Measurements from ENCODE around the gene TRAF1. TPM values are rescaled to one million over a fixed set of nuclear protein-coding genes. Genes with fewer than 3 reads are reported as not detected.

TRAF1 gene
- total RNA-seq, 2 experiments from 2014 or later, result 51.6 to 52.9 TPM

GRCh38 chr9:120874226-120875194 lies 52.1 kb downstream of the TRAF1 start:
- peaks cover 74% of the 10 kb centered on the region for H3K36me3 Mint-ChIP-seq (ENCODE audit: low read depth)
- H3K9me3 Mint-ChIP-seq (ENCODE audit: insufficient read depth), result no peaks in the 10 kb centered on the region
- peak overlapping the region; percentile 88 for H3K4me3 Mint-ChIP-seq
- ATAC-seq (no peak), DNase-seq (no peak)
- peaks cover 77% of the 10 kb centered on the region for H3K4me1 Mint-ChIP-seq (ENCODE audit: low read depth)
- peak overlapping the region; percentile 90 for H3K27ac Mint-ChIP-seq
- H3K27me3 Mint-ChIP-seq (ENCODE audit: low read depth), result no peaks in the 10 kb centered on the region
- ChIA-PET CTCF (interaction anchor here (0.9 to 2.6 kb wide), 8 partner anchors 16 to 62 kb away, joined by 3 to 18 read pairs (median 5); partner anchors contain the start of gene TRAF1), POLR2A (interaction anchor here (0.7 to 14.1 kb wide), 8 partner anchors 17 to 61 kb away, joined by 3 to 344 read pairs (median 9); partner anchors contain the start of gene TRAF1)

GRCh38 chr9:120873512-120873911 lies 53.1 kb downstream of the TRAF1 start:
- ChIA-PET CTCF (interaction anchor here (0.7 to 2.6 kb wide), 14 partner anchors 12 to 247 kb away, joined by 3 to 18 read pairs (median 4); no protein-coding TSS in a partner anchor), POLR2A (interaction anchor here (1.0 to 14.1 kb wide), 8 partner anchors 10 to 53 kb away, joined by 3 to 344 read pairs (median 8); partner anchors contain the start of genes PSMD5 and TRAF1)
- Mint-ChIP-seq H3K36me3 (ENCODE audit: low read depth) (peaks cover 77% of the 10 kb centered on the region), H3K4me3 (peak overlapping the region; percentile 56), H3K9me3 (ENCODE audit: insufficient read depth) (no peaks in the 10 kb centered on the region), H3K27me3 (ENCODE audit: low read depth) (no peaks in the 10 kb centered on the region), H3K27ac (peak overlapping the region; percentile 90), H3K4me1 (ENCODE audit: low read depth) (peaks cover 73% of the 10 kb centered on the region)
- DNase-seq (no peak), ATAC-seq (no peak)

DNA sequence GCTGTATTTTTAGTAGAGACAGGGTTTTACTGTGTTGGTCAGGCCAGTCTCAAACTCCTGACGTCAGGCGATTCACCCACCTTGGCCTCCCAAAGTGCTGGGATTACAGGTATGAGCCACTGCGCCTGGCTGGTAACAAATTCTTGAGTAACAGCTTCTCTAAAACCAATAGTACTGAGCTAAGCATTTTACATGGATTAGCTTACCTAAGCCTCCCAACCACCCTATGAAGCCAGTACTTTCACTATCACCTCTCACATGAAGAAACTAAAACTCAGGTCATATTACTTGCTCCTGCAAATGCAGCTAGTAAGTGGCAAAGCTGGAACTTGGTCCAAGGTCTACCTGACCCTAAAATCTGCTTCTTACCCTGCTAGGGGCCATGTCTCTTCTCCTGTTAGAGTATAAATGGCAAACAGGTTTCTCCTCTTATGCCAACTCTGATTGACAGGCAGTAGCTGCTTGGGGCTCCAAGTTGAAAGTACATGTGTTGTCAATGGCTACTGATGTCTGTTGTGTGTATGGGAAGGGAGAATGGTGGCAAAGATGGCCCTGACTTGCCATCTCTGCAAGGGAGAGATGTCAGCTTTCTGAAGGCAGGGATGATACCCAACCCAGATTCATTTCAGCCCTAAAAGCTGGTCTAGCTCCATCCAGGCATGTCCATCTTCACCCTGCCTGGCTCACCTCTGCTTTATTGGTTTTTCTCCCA lies 53.6 kb downstream of the TRAF1 start:
- Mint-ChIP-seq H3K36me3 (ENCODE audit: low read depth) (peaks cover 81% of the 10 kb centered on the region), H3K27ac (peak overlapping the region; percentile 90), H3K4me1 (ENCODE audit: low read depth) (peaks cover 73% of the 10 kb centered on the region), H3K4me3 (peak overlapping the region; percentile 56), H3K9me3 (ENCODE audit: insufficient read depth) (no peaks in the 10 kb centered on the region), H3K27me3 (ENCODE audit: low read depth) (no peaks in the 10 kb centered on the region)
- DNase-seq (no peak), ATAC-seq (no peak)
- ChIA-PET POLR2A (interaction anchor here (0.6 to 14.1 kb wide), 10 partner anchors 11 to 54 kb away, joined by 3 to 344 read pairs (median 6); partner anchors contain the start of genes PSMD5 and TRAF1), CTCF (interaction anchor here (0.7 to 2.6 kb wide), 14 partner anchors 13 to 248 kb away, joined by 3 to 18 read pairs (median 4); no protein-coding TSS in a partner anchor)

DNA sequence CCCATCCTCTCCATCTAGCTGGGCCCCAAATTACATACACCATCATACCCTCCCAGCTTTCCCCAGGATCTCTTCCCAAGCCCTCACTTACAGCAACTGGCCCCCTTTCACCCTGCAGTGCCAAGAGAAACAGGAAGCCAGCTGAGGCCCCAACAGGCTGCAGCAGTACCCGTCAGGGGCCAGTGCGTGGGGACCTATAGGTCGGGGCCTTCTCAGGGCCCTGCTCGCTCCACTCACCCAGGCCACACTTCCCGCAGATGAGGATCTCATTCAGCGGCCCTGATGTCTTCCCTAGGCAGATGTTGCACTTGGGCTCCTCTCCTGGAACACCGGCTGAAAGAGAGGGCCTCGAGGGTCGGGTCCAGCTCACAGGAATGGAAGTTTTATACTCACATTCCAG lies 56.4 kb downstream of the TRAF1 start:
- peak overlapping the region; percentile 99 for H3K27ac Mint-ChIP-seq
- H3K9me3 Mint-ChIP-seq (ENCODE audit: insufficient read depth), result no peaks in the 10 kb centered on the region
- ChIA-PET POLR2A (interaction anchor here (1.0 to 14.1 kb wide), 7 partner anchors 18 to 67 kb away, joined by 3 to 344 read pairs (median 5); partner anchors contain the start of gene TRAF1), CTCF (interaction anchor here (0.9 to 5.4 kb wide), 15 partner anchors 9 to 201 kb away, joined by 3 to 66 read pairs (median 11); no protein-coding TSS in a partner anchor)
- DNase-seq (no peak), ATAC-seq (no peak)
- peaks cover 64% of the 10 kb centered on the region for H3K4me1 Mint-ChIP-seq (ENCODE audit: low read depth)
- H3K36me3 Mint-ChIP-seq (ENCODE audit: low read depth), result peaks cover 88% of the 10 kb centered on the region
- H3K27me3 Mint-ChIP-seq (ENCODE audit: low read depth), result no peaks in the 10 kb centered on the region
- H3K4me3 Mint-ChIP-seq, result peak overlapping the region; percentile 29

GRCh38 chr9:120869726-120870125 lies 56.9 kb downstream of the TRAF1 start:
- Mint-ChIP-seq H3K4me3 (peak overlapping the region; percentile 82), H3K9me3 (ENCODE audit: insufficient read depth) (no peaks in the 10 kb centered on the region), H3K4me1 (ENCODE audit: low read depth) (peaks cover 59% of the 10 kb centered on the region), H3K27me3 (ENCODE audit: low read depth) (no peaks in the 10 kb centered on the region), H3K36me3 (ENCODE audit: low read depth) (peaks cover 87% of the 10 kb centered on the region), H3K27ac (peak overlapping the region; percentile 99)
- ChIA-PET CTCF (interaction anchor here (0.6 to 5.4 kb wide), 21 partner anchors 9 to 252 kb away, joined by 3 to 66 read pairs (median 10); partner anchors contain the start of gene TRAF1), POLR2A (interaction anchor here (0.5 to 14.1 kb wide), 8 partner anchors 12 to 110 kb away, joined by 3 to 344 read pairs (median 4); partner anchors contain the start of gene TRAF1)
- DNase-seq (no peak), ATAC-seq (no peak)

GRCh38 chr9:120869360-120869687 lies 57.3 kb downstream of the TRAF1 start:
- H3K9me3 Mint-ChIP-seq (ENCODE audit: insufficient read depth), result no peaks in the 10 kb centered on the region
- DNase-seq, result no peak
- no peaks in the 10 kb centered on the region for H3K27me3 Mint-ChIP-seq (ENCODE audit: low read depth)
- H3K27ac Mint-ChIP-seq, result peak overlapping the region; percentile 99
- CTCF ChIA-PET, result interaction anchor here (0.6 to 5.4 kb wide), 27 partner anchors 9 to 252 kb away, joined by 3 to 66 read pairs (median 7); partner anchors contain the start of gene TRAF1
- peaks cover 55% of the 10 kb centered on the region for H3K4me1 Mint-ChIP-seq (ENCODE audit: low read depth)
- H3K4me3 Mint-ChIP-seq, result peak overlapping the region; percentile 82
- POLR2A ChIA-PET, result interaction anchor here (0.5 to 14.1 kb wide), 8 partner anchors 11 to 111 kb away, joined by 3 to 344 read pairs (median 6); partner anchors contain the start of gene TRAF1
- H3K36me3 Mint-ChIP-seq (ENCODE audit: low read depth), result peaks cover 84% of the 10 kb centered on the region
- ATAC-seq, result no peak

DNA sequence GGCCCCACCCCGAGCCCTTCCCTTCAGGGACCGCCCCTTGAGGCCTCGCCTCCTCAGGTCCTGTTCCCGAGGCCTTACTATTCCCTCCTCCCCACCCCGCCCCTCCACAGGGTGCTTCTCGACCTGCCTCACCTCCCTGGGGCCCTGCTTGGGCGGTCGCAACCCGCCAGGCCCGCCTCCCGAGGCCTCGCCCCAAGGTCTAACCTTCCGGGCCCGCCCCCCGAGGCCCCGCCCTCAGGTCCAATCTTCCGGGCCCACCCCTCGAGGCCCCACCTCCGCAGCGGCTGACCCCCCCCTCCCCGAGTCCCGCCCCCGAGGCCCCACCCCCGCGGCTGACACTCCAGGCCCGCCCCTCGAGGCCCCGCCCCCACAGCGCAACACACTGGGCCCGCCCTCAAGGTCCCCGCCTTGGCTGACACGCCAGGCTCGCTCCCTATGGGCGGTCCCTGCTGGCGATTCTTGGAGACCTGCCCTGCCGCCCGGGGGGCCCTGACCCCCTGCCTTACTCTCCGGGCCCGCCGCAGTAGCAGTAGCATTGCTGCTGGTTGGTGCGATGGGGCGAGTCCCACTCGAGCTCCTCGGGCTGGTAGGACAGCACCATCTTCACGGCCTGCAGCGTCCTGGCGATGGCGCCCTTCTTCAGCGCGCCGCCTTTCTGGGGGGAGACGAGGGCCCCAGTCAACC lies 57.8 kb downstream of the TRAF1 start:
- DNase-seq (peak; percentile 98), ATAC-seq (peak; percentile 97)
- Mint-ChIP-seq H3K4me1 (ENCODE audit: low read depth) (peaks cover 50% of the 10 kb centered on the region), H3K9me3 (ENCODE audit: insufficient read depth) (no peaks in the 10 kb centered on the region), H3K27ac (peak overlapping the region; percentile 99), H3K27me3 (ENCODE audit: low read depth) (no peaks in the 10 kb centered on the region), H3K4me3 (peak overlapping the region; percentile 82), H3K36me3 (ENCODE audit: low read depth) (peaks cover 84% of the 10 kb centered on the region)
- ChIA-PET POLR2A (interaction anchor here (0.5 to 14.1 kb wide), 12 partner anchors 11 to 111 kb away, joined by 3 to 344 read pairs (median 6); partner anchors contain the start of genes PSMD5 and TRAF1), CTCF (interaction anchor here (0.6 to 5.4 kb wide), 27 partner anchors 10 to 253 kb away, joined by 3 to 66 read pairs (median 7); partner anchors contain the start of gene TRAF1)

DNA sequence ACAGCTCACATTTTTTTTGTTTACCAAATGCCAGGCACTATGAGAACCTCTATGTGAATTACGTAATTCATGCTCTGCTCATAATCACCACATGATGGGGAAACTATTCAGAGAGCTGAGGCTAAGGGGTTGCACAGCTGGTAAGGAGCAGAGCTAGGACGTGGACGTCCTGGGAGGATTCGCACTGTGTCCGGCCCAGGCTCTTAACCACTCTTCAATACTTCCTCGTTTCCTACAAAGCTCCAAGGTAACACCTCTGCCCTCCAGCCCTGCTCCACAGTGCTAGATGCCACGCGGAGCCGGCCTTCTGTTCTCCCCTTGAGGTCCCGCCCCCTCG lies 58.3 kb downstream of the TRAF1 start:
- Mint-ChIP-seq H3K9me3 (ENCODE audit: insufficient read depth) (no peaks in the 10 kb centered on the region), H3K27ac (peak overlapping the region; percentile 74), H3K36me3 (ENCODE audit: low read depth) (peaks cover 83% of the 10 kb centered on the region), H3K4me3 (peak overlapping the region; percentile 64), H3K27me3 (ENCODE audit: low read depth) (no peaks in the 10 kb centered on the region), H3K4me1 (ENCODE audit: low read depth) (peaks cover 45% of the 10 kb centered on the region)
- ChIA-PET CTCF (interaction anchor here (0.8 to 5.4 kb wide), 19 partner anchors 10 to 253 kb away, joined by 3 to 66 read pairs (median 7); partner anchors contain the start of genes CNTRL and TRAF1), POLR2A (interaction anchor here (0.9 to 14.1 kb wide), 10 partner anchors 9 to 74 kb away, joined by 3 to 344 read pairs (median 5); partner anchors contain the start of genes PHF19, PSMD5 and TRAF1)
- ATAC-seq, result no peak
- DNase-seq, result no peak

DNA sequence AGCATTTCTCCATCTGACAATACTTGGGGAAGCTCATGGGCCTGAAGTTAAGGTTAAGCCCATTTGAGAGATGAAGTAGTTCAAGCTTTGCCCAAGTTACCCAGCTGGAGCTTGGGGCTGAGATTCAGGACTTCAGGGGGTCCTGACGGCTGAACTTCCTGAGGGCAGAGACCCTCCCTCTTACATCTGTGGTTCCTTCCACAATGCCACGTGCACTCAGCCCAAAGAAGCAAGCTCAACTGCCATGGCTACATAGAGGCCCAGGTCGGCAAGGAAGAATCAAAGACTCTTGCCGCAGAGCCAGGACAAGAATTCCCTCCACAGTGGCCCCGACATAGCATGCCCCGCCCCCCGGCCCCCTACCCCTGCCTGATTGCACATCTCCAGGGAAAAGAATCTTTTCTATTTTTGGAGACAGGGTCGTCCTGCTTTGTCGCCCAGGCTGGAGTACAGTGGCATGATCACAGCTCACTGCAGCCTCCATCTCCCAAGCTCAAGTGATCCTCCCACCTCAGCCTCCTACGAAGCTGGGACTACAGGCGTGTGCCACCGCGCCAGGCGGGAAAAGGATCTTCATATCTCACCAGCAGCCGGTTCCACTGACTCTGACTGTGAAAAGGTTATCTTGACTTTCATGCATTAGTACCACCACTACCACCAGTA lies 58.8 kb downstream of the TRAF1 start:
- Mint-ChIP-seq H3K4me3 (peak overlapping the region; percentile 64), H3K27ac (peak overlapping the region; percentile 74), H3K4me1 (ENCODE audit: low read depth) (peaks cover 40% of the 10 kb centered on the region), H3K9me3 (ENCODE audit: insufficient read depth) (no peaks in the 10 kb centered on the region), H3K27me3 (ENCODE audit: low read depth) (no peaks in the 10 kb centered on the region), H3K36me3 (ENCODE audit: low read depth) (peaks cover 83% of the 10 kb centered on the region)
- DNase-seq (no peak), ATAC-seq (no peak)
- CTCF ChIA-PET, result interaction anchor here (0.7 to 5.4 kb wide), 16 partner anchors 9 to 254 kb away, joined by 3 to 66 read pairs (median 11); partner anchors contain the start of genes CNTRL and TRAF1
- POLR2A ChIA-PET, result interaction anchor here (1.0 to 14.1 kb wide), 10 partner anchors 10 to 74 kb away, joined by 3 to 344 read pairs (median 4); partner anchors contain the start of genes PHF19, PSMD5 and TRAF1

GRCh38 chr9:120866651-120867050 lies 59.9 kb downstream of the TRAF1 start:
- CTCF ChIA-PET, result interaction anchor here (0.6 to 5.4 kb wide), 6 partner anchors 68 to 244 kb away, joined by 3 to 66 read pairs (median 16); no protein-coding TSS in a partner anchor
- Mint-ChIP-seq H3K4me3 (no peak overlapping the region), H3K27ac (no peak overlapping the region), H3K27me3 (ENCODE audit: low read depth) (no peaks in the 10 kb centered on the region), H3K36me3 (ENCODE audit: low read depth) (peaks cover 84% of the 10 kb centered on the region), H3K9me3 (ENCODE audit: insufficient read depth) (no peaks in the 10 kb centered on the region), H3K4me1 (ENCODE audit: low read depth) (peaks cover 32% of the 10 kb centered on the region)
- ATAC-seq (no peak), DNase-seq (no peak)
- POLR2A ChIA-PET, result interaction anchor here (1.0 to 14.1 kb wide), 2 partner anchors 25 to 60 kb away, joined by 5 to 344 read pairs; partner anchors contain the start of gene TRAF1

Data from activated CD8-positive, alpha-beta T cell treated with anti-CD3 and anti-CD28 coated beads, Interleukin-2, amount 10 ng/mL, durations not matched to agents 7 days and 5 days (primary cell).